Cardiac ventricle fibroblast (primary cell): ENCODE measurements around the gene LPCAT1. TPM values are rescaled to one million over a fixed set of nuclear protein-coding genes. Genes with fewer than 3 reads are reported as not detected.

Source experiments
- total RNA-seq: library from RNA; depleted of rRNA; stranded (reverse); fragments of >200 nt; gene quantifications from 2 replicates; pipeline ENCODE4 v1.2.3, GENCODE V29; 2015

LPCAT1 gene, protein sequence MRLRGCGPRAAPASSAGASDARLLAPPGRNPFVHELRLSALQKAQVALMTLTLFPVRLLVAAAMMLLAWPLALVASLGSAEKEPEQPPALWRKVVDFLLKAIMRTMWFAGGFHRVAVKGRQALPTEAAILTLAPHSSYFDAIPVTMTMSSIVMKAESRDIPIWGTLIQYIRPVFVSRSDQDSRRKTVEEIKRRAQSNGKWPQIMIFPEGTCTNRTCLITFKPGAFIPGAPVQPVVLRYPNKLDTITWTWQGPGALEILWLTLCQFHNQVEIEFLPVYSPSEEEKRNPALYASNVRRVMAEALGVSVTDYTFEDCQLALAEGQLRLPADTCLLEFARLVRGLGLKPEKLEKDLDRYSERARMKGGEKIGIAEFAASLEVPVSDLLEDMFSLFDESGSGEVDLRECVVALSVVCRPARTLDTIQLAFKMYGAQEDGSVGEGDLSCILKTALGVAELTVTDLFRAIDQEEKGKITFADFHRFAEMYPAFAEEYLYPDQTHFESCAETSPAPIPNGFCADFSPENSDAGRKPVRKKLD
- 72.1 and 76.7 TPM in 2 replicates for total RNA-seq

GRCh38 chr5:1523793-1524480 lies at the start of gene LPCAT1:
TSS of gene LPCAT1 (minus strand) at chr5:1523960. CDS start at chr5:1523844, 116 bp downstream.

DNA sequence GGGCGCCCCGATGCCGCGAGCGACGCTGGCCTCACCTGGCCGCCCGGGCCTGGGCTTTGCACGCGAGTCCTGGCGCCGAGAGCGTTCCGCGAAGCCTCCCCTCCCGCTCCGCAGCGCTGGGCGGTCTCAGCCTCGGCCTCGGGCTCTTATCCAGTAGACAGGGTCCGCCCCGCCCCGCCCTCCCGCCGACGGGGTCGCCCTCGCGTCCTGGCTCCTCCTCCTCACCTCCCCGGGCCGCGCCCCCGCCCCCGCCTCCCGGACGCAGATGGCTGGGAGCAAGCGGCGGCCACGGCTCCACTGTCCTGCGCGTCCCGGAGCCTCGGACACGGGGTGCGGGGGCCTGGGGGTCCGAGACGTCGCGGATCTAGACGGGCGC lies 78.5 kb downstream of the LPCAT1 start, which contains the start of gene SLC6A3:
SLC6A3 (minus strand) TSS at position 128 of the 376 bp plus-strand sequence. CDS start 2,243 bp downstream, outside the sequence.

Other genes starting within 250 kb of the LPCAT1 start
- gene TERT, start 228.9 kb downstream of the LPCAT1 start, total RNA-seq, result not detected in 2 replicates
- 70.6 and 73.9 TPM in 2 replicates for gene CLPTM1L, start 178.9 kb downstream of the LPCAT1 start, total RNA-seq
- 0.05 TPM in 1 of 2 replicates, not detected in the other for gene SLC6A3, start 78.5 kb downstream of the LPCAT1 start, total RNA-seq